ENCODE data around the gene JKAMP. TPM values are rescaled to one million over a fixed set of nuclear protein-coding genes. Genes with fewer than 3 reads are reported as not detected.

Gene JKAMP
- total RNA-seq, 6 donors from 2014 or later, result 34.2 to 59.7 (median 44.0) TPM

- ATAC-seq (ENCODE audit: low FRiP score in 2 of 2) (no peak), DNase-seq (no peak)
- no peak overlapping the region for H3K4me3 ChIP-seq
- no peaks in the 10 kb centered on the region for H3K27me3 ChIP-seq
- H3K27ac ChIP-seq, result no peak overlapping the region
- no peaks in the 10 kb centered on the region for H3K9me3 ChIP-seq
- 78 to 89% methylated on average over 3 of the region's 3 CpGs for WGBS, 2 donors
- peaks cover 3 to 75% (median 31%) of the 10 kb centered on the region in 4 donors for H3K36me3 ChIP-seq
- TF ChIP-seq POLR2A (IDR thresholded peaks at IDR 0.05) (no peak), POLR2AphosphoS5 (IDR thresholded peaks at IDR 0.05) (no peak), EP300 (IDR thresholded peaks at IDR 0.05) (no peak)
- TF ChIP-seq, protein P1, sequence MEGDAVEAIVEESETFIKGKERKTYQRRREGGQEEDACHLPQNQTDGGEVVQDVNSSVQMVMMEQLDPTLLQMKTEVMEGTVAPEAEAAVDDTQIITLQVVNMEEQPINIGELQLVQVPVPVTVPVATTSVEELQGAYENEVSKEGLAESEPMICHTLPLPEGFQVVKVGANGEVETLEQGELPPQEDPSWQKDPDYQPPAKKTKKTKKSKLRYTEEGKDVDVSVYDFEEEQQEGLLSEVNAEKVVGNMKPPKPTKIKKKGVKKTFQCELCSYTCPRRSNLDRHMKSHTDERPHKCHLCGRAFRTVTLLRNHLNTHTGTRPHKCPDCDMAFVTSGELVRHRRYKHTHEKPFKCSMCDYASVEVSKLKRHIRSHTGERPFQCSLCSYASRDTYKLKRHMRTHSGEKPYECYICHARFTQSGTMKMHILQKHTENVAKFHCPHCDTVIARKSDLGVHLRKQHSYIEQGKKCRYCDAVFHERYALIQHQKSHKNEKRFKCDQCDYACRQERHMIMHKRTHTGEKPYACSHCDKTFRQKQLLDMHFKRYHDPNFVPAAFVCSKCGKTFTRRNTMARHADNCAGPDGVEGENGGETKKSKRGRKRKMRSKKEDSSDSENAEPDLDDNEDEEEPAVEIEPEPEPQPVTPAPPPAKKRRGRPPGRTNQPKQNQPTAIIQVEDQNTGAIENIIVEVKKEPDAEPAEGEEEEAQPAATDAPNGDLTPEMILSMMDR (IDR thresholded peaks at IDR 0.05), result no peak
- H3K4me1 ChIP-seq, result peaks cover 6 to 13% (median 10%) of the 10 kb centered on the region in 4 donors
Measured at GRCh38 chr14:59490756-59491155, 6.4 kb downstream of the JKAMP start.

DNA sequence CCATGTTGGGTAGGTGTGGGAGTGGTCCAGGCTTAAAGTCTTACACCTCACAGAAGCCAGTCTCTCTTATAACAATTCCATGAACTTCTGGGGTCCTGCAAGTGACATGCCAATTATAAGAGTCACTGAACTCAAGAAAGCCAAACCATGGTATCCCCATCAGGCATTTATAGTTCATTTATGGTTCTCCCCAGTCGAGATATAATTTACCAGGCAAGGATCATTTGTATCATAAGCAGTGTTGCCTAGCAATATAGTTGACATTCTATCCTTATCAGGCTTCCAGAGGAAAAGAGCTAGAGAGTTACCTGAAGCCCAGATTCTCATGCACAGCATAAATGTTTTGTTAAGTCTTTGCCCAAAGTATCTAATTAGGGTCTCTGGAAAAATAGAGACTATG, 8.1 kb downstream of the JKAMP start:
- Histone ChIP-seq H3K27me3 (no peaks in the 10 kb centered on the region), H3K4me1 (peaks cover 0 to 4% (median 0%) of the 10 kb centered on the region in 4 donors), H3K36me3 (peaks cover 3 to 86% (median 41%) of the 10 kb centered on the region in 4 donors), H3K27ac (no peak overlapping the region), H3K9me3 (no peaks in the 10 kb centered on the region), H3K4me3 (no peak overlapping the region)
- WGBS, 2 donors, result 85 to 95% methylated on average over 1 of the region's 1 CpG
- no peak for DNase-seq
- no peak for TF ChIP-seq POLR2AphosphoS5 (IDR thresholded peaks at IDR 0.05)
- TF ChIP-seq EP300 (IDR thresholded peaks at IDR 0.05), result no peak
- no peak for ATAC-seq (ENCODE audit: low FRiP score in 2 of 2)

DNA sequence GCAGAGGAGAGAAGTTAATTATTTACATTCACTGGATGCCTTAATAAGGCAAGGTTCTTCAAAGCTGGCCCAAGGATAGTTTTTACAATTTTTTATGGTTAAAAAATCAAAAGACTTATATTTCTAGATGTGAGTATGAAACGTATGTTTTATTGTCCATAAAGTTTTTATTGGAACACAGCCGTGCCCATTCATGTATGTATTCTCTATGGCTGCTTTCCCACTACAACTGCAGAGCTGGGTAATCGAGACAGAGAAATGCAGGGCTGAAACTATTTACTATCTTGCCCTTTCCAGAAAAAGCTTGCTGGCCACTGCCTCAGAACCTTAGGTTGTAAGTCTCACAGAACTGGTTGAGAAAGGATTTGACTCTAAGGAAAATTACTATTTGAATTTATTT, 16.4 kb downstream of the JKAMP start:
- WGBS, 2 donors, result 91 to 92% methylated on average over 3 of the region's 3 CpGs
- TF ChIP-seq POLR2A (IDR thresholded peaks at IDR 0.05), result no peak
- TF ChIP-seq, protein P1 (IDR thresholded peaks at IDR 0.05), result no peak
- no peak for TF ChIP-seq POLR2AphosphoS5 (IDR thresholded peaks at IDR 0.05)
- no peak for TF ChIP-seq EP300 (IDR thresholded peaks at IDR 0.05)
- Histone ChIP-seq H3K27me3 (no peaks in the 10 kb centered on the region), H3K9me3 (no peaks in the 10 kb centered on the region), H3K4me3 (no peak overlapping the region), H3K36me3 (peaks cover 0 to 61% (median 19%) of the 10 kb centered on the region in 4 donors), H3K27ac (no peak overlapping the region), H3K4me1 (no peaks in the 10 kb centered on the region)
- DNase-seq (no peak), ATAC-seq (ENCODE audit: low FRiP score in 2 of 2) (no peak)

- H3K4me1 ChIP-seq, result no peaks in the 10 kb centered on the region
- no peak for ATAC-seq (ENCODE audit: low FRiP score in 2 of 2)
- 72 to 73% methylated on average over 4 of the region's 4 CpGs for WGBS, 2 donors
- no peak overlapping the region for H3K27ac ChIP-seq
- H3K36me3 ChIP-seq, result peaks cover 0 to 44% (median 7%) of the 10 kb centered on the region in 4 donors
- no peaks in the 10 kb centered on the region for H3K9me3 ChIP-seq
- H3K27me3 ChIP-seq, result no peaks in the 10 kb centered on the region
- DNase-seq, result no peak
- TF ChIP-seq EP300 (IDR thresholded peaks at IDR 0.05), result no peak
- TF ChIP-seq, protein P1 (IDR thresholded peaks at IDR 0.05), result no peak
- no peak for TF ChIP-seq POLR2AphosphoS5 (IDR thresholded peaks at IDR 0.05)
- TF ChIP-seq POLR2A (IDR thresholded peaks at IDR 0.05), result no peak
- H3K4me3 ChIP-seq, result no peak overlapping the region
Measured at GRCh38 chr14:59503256-59503655, 18.9 kb downstream of the JKAMP start.

GRCh38 chr14:59507063-59507751, 22.9 kb downstream of the JKAMP start:
- H3K36me3 ChIP-seq, result peaks cover 0 to 22% (median 7%) of the 10 kb centered on the region in 4 donors
- H3K27me3 ChIP-seq, result no peaks in the 10 kb centered on the region
- H3K9me3 ChIP-seq, result no peaks in the 10 kb centered on the region
- ATAC-seq (ENCODE audit: low FRiP score in 2 of 2) (peak; percentile 73 to 75), DNase-seq (peak in 1 of 2 donors; percentile 41)
- TF ChIP-seq, protein P1 (IDR thresholded peaks at IDR 0.05), result peak; percentile 32 to 80 (median 61)
- no peak for TF ChIP-seq POLR2A (IDR thresholded peaks at IDR 0.05)
- H3K4me1 ChIP-seq, result no peaks in the 10 kb centered on the region
- H3K27ac ChIP-seq, result no peak overlapping the region
- H3K4me3 ChIP-seq, result no peak overlapping the region

All from upper lobe of left lung (tissue), 6 donors.